K562 (cell line): ENCODE measurements around the gene EPGN. TPM values are rescaled to one million over a fixed set of nuclear protein-coding genes. Genes with fewer than 3 reads are reported as not detected.

Experiments
- BRD4 ChIP-seq: fragments of 200-600 bp; sonication (generic); IDR thresholded peaks from 2 replicates; pipeline ENCODE4 v1.6.1; 2017; ENCODE audit warnings: inconsistent platforms
- E2F8 ChIP-seq: fragments of 450-650 bp; IDR thresholded peaks from 2 replicates; pipeline ENCODE4 v1.7.1; 2018; ENCODE audit warnings: mild to moderate bottlenecking, low read depth; ENCODE audit not compliant: partially characterized antibody
- MITF ChIP-seq: IDR thresholded peaks from 2 replicates; pipeline ENCODE4 v1.6.1; 2014; ENCODE audit warnings: antibody characterized with exemption
- PCBP1 ChIP-seq: fragments of 200-400 bp; formaldehyde crosslinking; IDR thresholded peaks from 2 replicates; pipeline ENCODE4 v1.6.1; 2018; ENCODE audit warnings: mild to moderate bottlenecking, low read depth, low read length; ENCODE audit not compliant: poor library complexity, severe bottlenecking
- PKNOX1 ChIP-seq: fragments of 450-650 bp; IDR thresholded peaks from 2 replicates; pipeline ENCODE4 v1.6.1; 2016
- RUNX1 ChIP-seq: sonication (generic); IDR thresholded peaks from 2 replicates; pipeline ENCODE4 v1.6.1; 2016; ENCODE audit warnings: antibody characterized with exemption, low read depth
- SMAD4 ChIP-seq: fragments of 250-450 bp; sonication (Bioruptor Pico); conservative IDR thresholded peaks from 2 replicates; pipeline ENCODE4 v1.8.0; 2021; ENCODE audit warnings: inconsistent platforms, mild to moderate bottlenecking, moderate library complexity
- SRSF9 ChIP-seq: fragments of 200-400 bp; formaldehyde crosslinking; IDR thresholded peaks from 2 replicates; pipeline ENCODE4 v1.6.1; 2017; ENCODE audit warnings: low read depth, low read length, borderline replicate concordance
- ZBTB49 ChIP-seq: sonication (generic); formaldehyde crosslinking; IDR thresholded peaks from 2 replicates; pipeline ENCODE4 v1.8.0; 2022; ENCODE audit warnings: missing genetic modification reagents, mild to moderate bottlenecking, borderline replicate concordance
- ZEB2 ChIP-seq: fragments of 450-650 bp; IDR thresholded peaks from 2 replicates; pipeline ENCODE4 v1.6.1; 2016
- ZNF318 ChIP-seq, 2 experiments: fragments of 450-650 bp; IDR thresholded peaks; 2 replicates each; pipeline ENCODE4 v1.6.1; 2016; ENCODE audit warnings: mild to moderate bottlenecking in 2 of 2, borderline replicate concordance in 1 of 2, low read depth in 1 of 2, moderate library complexity in 1 of 2
- polyA plus RNA-seq, 8 experiments: library from polyadenylated mRNA; depleted of rRNA in 4 of 8; stranded (reverse) in 5 of 8; unstranded in 3 of 8; fragments of >200 nt; fragmentation: Nextera tagmentation in 2 of 8; fragmentation: Illumina TruSeq in 1 of 8; extraction: Ambion mirVana in 2 of 8; extraction: Trizol in 1 of 8; gene quantifications; 2 replicates each; pipeline versions ENCODE4 v1.2.1 to v1.2.3, GENCODE V29; 2011 to 2014; ENCODE audit warnings: inconsistent platforms in 1 of 8, missing spikeins in 1 of 8
- total RNA-seq, 7 experiments: library from RNA; depleted of rRNA in 6 of 7; stranded (reverse); fragments of >200 nt in 6 of 7; fragmentation: Illumina TruSeq in 2 of 7; extraction: Trizol in 2 of 7; gene quantifications; 2 replicates each; pipeline versions ENCODE4 v1.2.1 to v1.2.3, GENCODE V29; 2011 to 2021; ENCODE audit warnings: low replicate concordance in 1 of 7

Gene EPGN
- total and polyA plus RNA-seq, 9 of the 15 experiments (the other 6 are each of a cell fraction or from before 2014, with no cell fraction given) = 0.10 to 0.56 TPM; not detected in 7

- no peak for TF ChIP-seq ZNF318 (IDR thresholded peaks at IDR 0.05; ENCODE audit: borderline replicate concordance in 1 of 2, low read depth in 1 of 2)
- no peak for TF ChIP-seq RUNX1
- no peak for TF ChIP-seq PCBP1
- TF ChIP-seq BRD4 = no peak; the same call in 1 of the 2 replicates
- no peak for TF ChIP-seq ZEB2
- TF ChIP-seq SMAD4 (CRISPR knock-in tag) = peak; percentile 42; the same call in 1 of the 2 replicates
- no peak for TF ChIP-seq SRSF9
- no peak for TF ChIP-seq ZBTB49 (CRISPR knock-in tag)
- TF ChIP-seq MITF = no peak
- no peak for TF ChIP-seq E2F8
- TF ChIP-seq PKNOX1 = no peak
Observed at GRCh38 chr4:74330295-74330750, 22.1 kb downstream of the EPGN start (continued).
